Neural cell (in vitro differentiated cells): Measurements from ENCODE around the gene RCAN3. TPM values are rescaled to one million over a fixed set of nuclear protein-coding genes. Genes with fewer than 3 reads are reported as not detected.

ENCODE experiments used
- H2AFZ ChIP-seq: fragments of 200-600, 300-800 bp; sonication (generic), shearing (Covaris generic); 2 replicates; pipeline ENCODE4 v1.6.0; 2014; ENCODE audit warnings: low read depth, mild to moderate bottlenecking, antibody characterized with exemption, low read length, moderate library complexity
- H3F3A ChIP-seq: fragments of 200-600 bp; shearing (Covaris generic); 2 replicates; pipeline ENCODE4 v1.6.1; 2016; ENCODE audit warnings: mild to moderate bottlenecking, moderate library complexity, mixed read lengths, antibody characterized with exemption, low read length; ENCODE audit not compliant: insufficient read depth, poor library complexity, severe bottlenecking
- H3K27ac ChIP-seq: fragments of 200-600, 300-800 bp; sonication (generic), shearing (Covaris generic); 2 replicates; pipeline ENCODE4 v1.5.1; 2014; ENCODE audit warnings: mild to moderate bottlenecking, low read length, moderate library complexity
- H3K27me3 ChIP-seq: fragments of 300-800, 200-600 bp; sonication (generic), shearing (Covaris generic); 2 replicates; pipeline ENCODE4 v1.6.0; 2014; ENCODE audit warnings: mild to moderate bottlenecking, low read depth, low read length, moderate library complexity; ENCODE audit not compliant: insufficient read depth
- H3K36me3 ChIP-seq: fragments of 300-800, 200-600 bp; sonication (generic), shearing (Covaris generic); 2 replicates; pipeline ENCODE4 v1.5.1; 2014; ENCODE audit warnings: mild to moderate bottlenecking, antibody characterized with exemption, low read length, moderate library complexity; ENCODE audit not compliant: insufficient read depth
- H3K4me2 ChIP-seq: fragments of 300-800, 200-600 bp; sonication (generic), shearing (Covaris generic); 2 replicates; pipeline ENCODE4 v1.6.0; 2014; ENCODE audit warnings: mild to moderate bottlenecking, low read length
- H3K4me3 ChIP-seq: fragments of 300-800, 200-600 bp; sonication (generic), shearing (Covaris generic); 2 replicates; pipeline ENCODE4 v1.5.1; 2014; ENCODE audit warnings: mild to moderate bottlenecking, low read length, moderate library complexity
- H3K79me2 ChIP-seq: fragments of 200-600 bp; shearing (Covaris generic); replicated peaks from 2 replicates; pipeline ENCODE4 v1.6.0; 2014; ENCODE audit warnings: mild to moderate bottlenecking, low read length, moderate library complexity; ENCODE audit not compliant: insufficient read depth
- H3K9ac ChIP-seq: fragments of 300-800, 200-600 bp; sonication (generic), shearing (Covaris generic); 2 replicates; pipeline ENCODE4 v1.6.1; 2016; ENCODE audit warnings: mild to moderate bottlenecking, low read length, mixed read lengths
- H3K9me2 ChIP-seq: fragments of 200-600 bp; shearing (Covaris generic); 2 replicates; pipeline ENCODE4 v1.6.1; 2016; ENCODE audit warnings: mild to moderate bottlenecking, low read length, mixed read lengths; ENCODE audit not compliant: insufficient read depth
- H3K9me3 ChIP-seq: fragments of 200-600, 300-800 bp; sonication (generic), shearing (Covaris generic); 2 replicates; pipeline ENCODE4 v1.6.1; 2016; ENCODE audit warnings: mild to moderate bottlenecking, mixed run types, low read length, moderate library complexity, mixed read lengths
- H4K20me1 ChIP-seq: fragments of 200-600 bp; shearing (Covaris generic); 2 replicates; pipeline ENCODE4 v1.6.1; 2016; ENCODE audit warnings: mild to moderate bottlenecking, mixed run types; ENCODE audit not compliant: insufficient read depth
- EP300 ChIP-seq: fragments of 450-650 bp; conservative IDR thresholded peaks from 2 replicates; pipeline ENCODE4 v1.6.1; 2014; ENCODE audit warnings: antibody characterized with exemption, mild to moderate bottlenecking, moderate library complexity; ENCODE audit not compliant: poor library complexity, severe bottlenecking
- EZH2 ChIP-seq: fragments of 200-600, 300-800 bp; shearing (Covaris generic), sonication (generic); IDR thresholded peaks from 2 replicates; pipeline ENCODE4 v1.6.1; 2014; ENCODE audit warnings: antibody characterized with exemption, low read length, borderline replicate concordance, mild to moderate bottlenecking; ENCODE audit not compliant: insufficient read depth, poor library complexity, severe bottlenecking
- MXI1 ChIP-seq: fragments of 450-650 bp; conservative IDR thresholded peaks from 2 replicates; pipeline ENCODE4 v1.6.1; 2014; ENCODE audit warnings: antibody characterized with exemption, mild to moderate bottlenecking; ENCODE audit not compliant: poor library complexity, severe bottlenecking
- RAD21 ChIP-seq: fragments of 450-650 bp; conservative IDR thresholded peaks from 2 replicates; pipeline ENCODE4 v1.6.1; 2014; ENCODE audit warnings: antibody characterized with exemption, mild to moderate bottlenecking, moderate library complexity
- TAF1 ChIP-seq: IDR thresholded peaks from 2 replicates; pipeline ENCODE4 v1.6.1; 2012; ENCODE audit warnings: low read depth
- polyA plus RNA-seq: library from polyadenylated mRNA; depleted of rRNA; stranded (reverse); fragments of >200 nt; gene quantifications from 2 replicates; pipeline ENCODE4 v1.2.3, GENCODE V29; 2014
- TF ChIP-seq, protein P1 (sequence below): IDR thresholded peaks from 2 replicates; pipeline ENCODE4 v1.6.1; 2012; ENCODE audit warnings: borderline replicate concordance
- TF ChIP-seq, protein P2 (sequence below): fragments of 450-650 bp; IDR thresholded peaks from 2 replicates; pipeline ENCODE4 v1.5.1; 2014; ENCODE audit warnings: antibody characterized with exemption, mild to moderate bottlenecking, moderate library complexity; ENCODE audit not compliant: poor library complexity, severe bottlenecking

The RCAN3 gene
- polyA plus RNA-seq, 1 donor from 2014 or later, result 31.4 TPM

DNA sequence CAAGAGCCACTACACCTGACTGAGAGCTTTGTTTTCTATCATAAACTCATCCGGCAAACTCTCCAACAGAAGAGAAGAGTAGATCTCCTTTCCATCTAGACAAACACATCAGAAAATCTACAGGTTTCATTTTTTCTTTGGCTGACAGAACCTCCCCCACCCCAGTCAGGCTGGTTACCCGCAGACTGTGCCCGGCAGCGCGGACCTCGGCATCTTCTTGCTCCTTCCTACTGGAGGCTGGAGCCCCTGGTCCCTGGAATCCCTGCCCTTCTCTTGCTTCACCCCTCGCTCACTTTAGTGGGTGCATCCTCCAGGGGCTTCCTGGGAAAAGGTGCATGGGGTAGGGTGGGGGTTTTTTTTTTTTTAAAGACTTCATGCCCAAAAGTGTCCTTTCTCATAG, 76.2 kb downstream of the RCAN3 start:
- TF ChIP-seq, protein P1, sequence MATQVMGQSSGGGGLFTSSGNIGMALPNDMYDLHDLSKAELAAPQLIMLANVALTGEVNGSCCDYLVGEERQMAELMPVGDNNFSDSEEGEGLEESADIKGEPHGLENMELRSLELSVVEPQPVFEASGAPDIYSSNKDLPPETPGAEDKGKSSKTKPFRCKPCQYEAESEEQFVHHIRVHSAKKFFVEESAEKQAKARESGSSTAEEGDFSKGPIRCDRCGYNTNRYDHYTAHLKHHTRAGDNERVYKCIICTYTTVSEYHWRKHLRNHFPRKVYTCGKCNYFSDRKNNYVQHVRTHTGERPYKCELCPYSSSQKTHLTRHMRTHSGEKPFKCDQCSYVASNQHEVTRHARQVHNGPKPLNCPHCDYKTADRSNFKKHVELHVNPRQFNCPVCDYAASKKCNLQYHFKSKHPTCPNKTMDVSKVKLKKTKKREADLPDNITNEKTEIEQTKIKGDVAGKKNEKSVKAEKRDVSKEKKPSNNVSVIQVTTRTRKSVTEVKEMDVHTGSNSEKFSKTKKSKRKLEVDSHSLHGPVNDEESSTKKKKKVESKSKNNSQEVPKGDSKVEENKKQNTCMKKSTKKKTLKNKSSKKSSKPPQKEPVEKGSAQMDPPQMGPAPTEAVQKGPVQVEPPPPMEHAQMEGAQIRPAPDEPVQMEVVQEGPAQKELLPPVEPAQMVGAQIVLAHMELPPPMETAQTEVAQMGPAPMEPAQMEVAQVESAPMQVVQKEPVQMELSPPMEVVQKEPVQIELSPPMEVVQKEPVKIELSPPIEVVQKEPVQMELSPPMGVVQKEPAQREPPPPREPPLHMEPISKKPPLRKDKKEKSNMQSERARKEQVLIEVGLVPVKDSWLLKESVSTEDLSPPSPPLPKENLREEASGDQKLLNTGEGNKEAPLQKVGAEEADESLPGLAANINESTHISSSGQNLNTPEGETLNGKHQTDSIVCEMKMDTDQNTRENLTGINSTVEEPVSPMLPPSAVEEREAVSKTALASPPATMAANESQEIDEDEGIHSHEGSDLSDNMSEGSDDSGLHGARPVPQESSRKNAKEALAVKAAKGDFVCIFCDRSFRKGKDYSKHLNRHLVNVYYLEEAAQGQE, result no peak
- no peaks in the 10 kb centered on the region for H3K9me3 ChIP-seq

DNA sequence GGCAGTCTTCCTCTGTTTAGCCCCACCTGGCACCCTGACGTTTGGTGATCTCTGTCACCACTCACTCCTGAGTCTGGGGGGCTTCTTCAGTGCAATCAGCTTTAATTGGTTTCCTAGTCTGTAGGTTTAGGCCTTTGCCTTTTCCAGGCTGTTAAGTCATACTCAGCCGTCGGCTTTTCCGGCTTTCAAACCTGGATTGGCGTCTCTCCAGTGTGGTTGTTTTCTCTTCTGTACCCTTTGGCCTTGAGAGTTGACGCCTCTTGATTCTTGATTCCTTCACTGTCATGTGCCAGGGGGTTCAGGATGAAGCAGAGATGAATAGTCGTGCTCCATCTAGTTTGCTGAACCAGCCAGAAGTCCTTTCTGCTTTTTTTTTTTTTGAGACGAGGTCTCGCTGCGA, 78.1 kb downstream of the RCAN3 start:
- Histone ChIP-seq H3K9me2 (no peaks in the 10 kb centered on the region), H2AFZ (no peak overlapping the region), H3F3A (no peaks in the 10 kb centered on the region), H3K9me3 (no peaks in the 10 kb centered on the region), H3K79me2 (no peaks in the 10 kb centered on the region), H3K4me3 (no peak overlapping the region), H3K27ac (no peak overlapping the region), H3K9ac (no peak overlapping the region), H3K4me2 (no peak overlapping the region), H4K20me1 (no peaks in the 10 kb centered on the region), H3K36me3 (no peaks in the 10 kb centered on the region), H3K27me3 (no peaks in the 10 kb centered on the region)
- TF ChIP-seq, protein P2, sequence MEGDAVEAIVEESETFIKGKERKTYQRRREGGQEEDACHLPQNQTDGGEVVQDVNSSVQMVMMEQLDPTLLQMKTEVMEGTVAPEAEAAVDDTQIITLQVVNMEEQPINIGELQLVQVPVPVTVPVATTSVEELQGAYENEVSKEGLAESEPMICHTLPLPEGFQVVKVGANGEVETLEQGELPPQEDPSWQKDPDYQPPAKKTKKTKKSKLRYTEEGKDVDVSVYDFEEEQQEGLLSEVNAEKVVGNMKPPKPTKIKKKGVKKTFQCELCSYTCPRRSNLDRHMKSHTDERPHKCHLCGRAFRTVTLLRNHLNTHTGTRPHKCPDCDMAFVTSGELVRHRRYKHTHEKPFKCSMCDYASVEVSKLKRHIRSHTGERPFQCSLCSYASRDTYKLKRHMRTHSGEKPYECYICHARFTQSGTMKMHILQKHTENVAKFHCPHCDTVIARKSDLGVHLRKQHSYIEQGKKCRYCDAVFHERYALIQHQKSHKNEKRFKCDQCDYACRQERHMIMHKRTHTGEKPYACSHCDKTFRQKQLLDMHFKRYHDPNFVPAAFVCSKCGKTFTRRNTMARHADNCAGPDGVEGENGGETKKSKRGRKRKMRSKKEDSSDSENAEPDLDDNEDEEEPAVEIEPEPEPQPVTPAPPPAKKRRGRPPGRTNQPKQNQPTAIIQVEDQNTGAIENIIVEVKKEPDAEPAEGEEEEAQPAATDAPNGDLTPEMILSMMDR, result no peak
- no peak for TF ChIP-seq EZH2
- TF ChIP-seq TAF1, result no peak
- TF ChIP-seq MXI1, result no peak
- TF ChIP-seq, protein P1, result no peak
- TF ChIP-seq RAD21, result no peak
- no peak for TF ChIP-seq EP300

More for the DNA sequence above, 76.2 kb downstream of the RCAN3 start:
- H3K9ac ChIP-seq, result no peak overlapping the region
- H2AFZ ChIP-seq, result no peak overlapping the region
- no peak overlapping the region for H3K4me2 ChIP-seq
- H3K27ac ChIP-seq, result no peak overlapping the region
- no peak overlapping the region for H3K4me3 ChIP-seq
- H3K36me3 ChIP-seq, result no peaks in the 10 kb centered on the region
- H4K20me1 ChIP-seq, result no peaks in the 10 kb centered on the region
- no peaks in the 10 kb centered on the region for H3F3A ChIP-seq
- H3K79me2 ChIP-seq, result no peaks in the 10 kb centered on the region
- H3K9me2 ChIP-seq, result no peaks in the 10 kb centered on the region
- no peaks in the 10 kb centered on the region for H3K27me3 ChIP-seq
